K562 (cell line): Measurements from ENCODE around the gene PLD3.

Experiments
- CEBPZ ChIP-seq: fragments of 150-350 bp; IDR thresholded peaks from 2 replicates; pipeline ENCODE4 v1.6.1; 2014; ENCODE audit warnings: low read depth, mild to moderate bottlenecking, low read length, borderline replicate concordance
- CTCF ChIP-seq, 3 experiments: IDR thresholded peaks in 2 of 3; conservative IDR thresholded peaks in 1 of 3; 2 replicates each; pipeline ENCODE4 v1.5.1; 2011 to 2012; ENCODE audit warnings: low read length in 3 of 3, mild to moderate bottlenecking in 3 of 3, control low read depth in 2 of 3, improper control_type of control experiment in 1 of 3, inconsistent platforms in 1 of 3, low read depth in 1 of 3, mixed read lengths in 1 of 3, moderate library complexity in 1 of 3; ENCODE audit not compliant: insufficient read depth in 2 of 3
- ESRRB ChIP-seq: fragments of 250-450 bp; sonication (Bioruptor Pico); IDR thresholded peaks from 2 replicates; pipeline ENCODE4 v1.5.0; 2020; ENCODE audit warnings: mild to moderate bottlenecking, moderate library complexity, borderline replicate concordance
- FOS ChIP-seq: IDR thresholded peaks from 3 replicates; pipeline ENCODE4 v1.6.1; 2011; ENCODE audit not compliant: insufficient read length; ENCODE audit errors: extremely low read depth
- HMG20B ChIP-seq: fragments of 250-450 bp; sonication (Bioruptor Pico); IDR thresholded peaks from 2 replicates; pipeline ENCODE4 v1.5.0; 2021; ENCODE audit warnings: mild to moderate bottlenecking
- MAFK ChIP-seq: IDR thresholded peaks from 2 replicates; pipeline ENCODE4 v1.6.1; 2011; ENCODE audit warnings: low read length, improper control_type of control experiment
- MYC ChIP-seq, 2 experiments: fragments of 250-450 bp in 1 of 2; sonication (Bioruptor Pico) in 1 of 2; IDR thresholded peaks; 2 replicates each; pipeline versions ENCODE4 v1.5.1 to v1.6.1; 2012 to 2021; ENCODE audit warnings: low read depth in 2 of 2, borderline replicate concordance in 1 of 2, improper control_type of control experiment in 1 of 2, low read length in 1 of 2, mild to moderate bottlenecking in 1 of 2, moderate library complexity in 1 of 2
- NFYB ChIP-seq: IDR thresholded peaks from 2 replicates; pipeline ENCODE4 v1.6.1; 2011; ENCODE audit warnings: mild to moderate bottlenecking, moderate library complexity; ENCODE audit not compliant: insufficient read length; ENCODE audit errors: extremely low read depth
- POLR2A ChIP-seq: fragments of 450-650 bp; conservative IDR thresholded peaks from 2 replicates; pipeline ENCODE4 v1.6.1; 2016
- SP1 ChIP-seq: sonication (generic); formaldehyde crosslinking; IDR thresholded peaks from 2 replicates; pipeline ENCODE4 v1.8.1; 2022; ENCODE audit warnings: mild to moderate bottlenecking, missing genetic modification reagents
- STAT6 ChIP-seq: sonication (generic); formaldehyde crosslinking; IDR thresholded peaks from 2 replicates; pipeline ENCODE4 v1.8.1; 2023; ENCODE audit warnings: mild to moderate bottlenecking, missing genetic modification reagents
- ZNF140 ChIP-seq: fragments of 250-450 bp; sonication (Bioruptor Pico); IDR thresholded peaks from 2 replicates; pipeline ENCODE4 v1.8.0; 2021; ENCODE audit warnings: moderate library complexity, mild to moderate bottlenecking, inconsistent platforms
- TF ChIP-seq, protein P1 (sequence below): fragments of 150-350 bp; conservative IDR thresholded peaks from 2 replicates; pipeline ENCODE4 v1.6.1; 2014; ENCODE audit warnings: low read length
- TF ChIP-seq, protein P2 (sequence below): fragments of 250-450 bp; sonication (Bioruptor Pico); IDR thresholded peaks from 2 replicates; pipeline ENCODE4 v1.8.0; 2021; ENCODE audit warnings: moderate library complexity, mild to moderate bottlenecking, inconsistent platforms

GRCh38 chr19:40314656-40315055 is 33.8 kb upstream of the PLD3 start:
- TF ChIP-seq FOS (no peak), STAT6 (CRISPR knock-in tag) (no peak), CTCF (IDR thresholded peaks at IDR 0.05 in 2 of 3, conservative IDR thresholded peaks at IDR 0.05 in 1 of 3; ENCODE audit: insufficient read depth in 2 of 3, low read depth in 1 of 3, low read length in 3 of 3) (no peak), ZNF140 (no peak), HMG20B (no peak), ESRRB (CRISPR knock-in tag) (no peak), POLR2A (no peak), CEBPZ (no peak), MYC (IDR thresholded peaks at IDR 0.05; ENCODE audit: low read depth, low read length) (no peak), MYC (CRISPR knock-in tag; IDR thresholded peaks at IDR 0.05; ENCODE audit: borderline replicate concordance, low read depth) (no peak), MAFK (no peak), SP1 (CRISPR knock-in tag) (no peak), NFYB (no peak)
- TF ChIP-seq, protein P1, sequence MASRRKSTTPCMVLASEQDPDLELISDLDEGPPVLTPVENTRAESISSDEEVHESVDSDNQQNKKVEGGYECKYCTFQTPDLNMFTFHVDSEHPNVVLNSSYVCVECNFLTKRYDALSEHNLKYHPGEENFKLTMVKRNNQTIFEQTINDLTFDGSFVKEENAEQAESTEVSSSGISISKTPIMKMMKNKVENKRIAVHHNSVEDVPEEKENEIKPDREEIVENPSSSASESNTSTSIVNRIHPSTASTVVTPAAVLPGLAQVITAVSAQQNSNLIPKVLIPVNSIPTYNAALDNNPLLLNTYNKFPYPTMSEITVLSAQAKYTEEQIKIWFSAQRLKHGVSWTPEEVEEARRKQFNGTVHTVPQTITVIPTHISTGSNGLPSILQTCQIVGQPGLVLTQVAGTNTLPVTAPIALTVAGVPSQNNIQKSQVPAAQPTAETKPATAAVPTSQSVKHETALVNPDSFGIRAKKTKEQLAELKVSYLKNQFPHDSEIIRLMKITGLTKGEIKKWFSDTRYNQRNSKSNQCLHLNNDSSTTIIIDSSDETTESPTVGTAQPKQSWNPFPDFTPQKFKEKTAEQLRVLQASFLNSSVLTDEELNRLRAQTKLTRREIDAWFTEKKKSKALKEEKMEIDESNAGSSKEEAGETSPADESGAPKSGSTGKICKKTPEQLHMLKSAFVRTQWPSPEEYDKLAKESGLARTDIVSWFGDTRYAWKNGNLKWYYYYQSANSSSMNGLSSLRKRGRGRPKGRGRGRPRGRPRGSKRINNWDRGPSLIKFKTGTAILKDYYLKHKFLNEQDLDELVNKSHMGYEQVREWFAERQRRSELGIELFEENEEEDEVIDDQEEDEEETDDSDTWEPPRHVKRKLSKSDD: no peak
- TF ChIP-seq, protein P2, sequence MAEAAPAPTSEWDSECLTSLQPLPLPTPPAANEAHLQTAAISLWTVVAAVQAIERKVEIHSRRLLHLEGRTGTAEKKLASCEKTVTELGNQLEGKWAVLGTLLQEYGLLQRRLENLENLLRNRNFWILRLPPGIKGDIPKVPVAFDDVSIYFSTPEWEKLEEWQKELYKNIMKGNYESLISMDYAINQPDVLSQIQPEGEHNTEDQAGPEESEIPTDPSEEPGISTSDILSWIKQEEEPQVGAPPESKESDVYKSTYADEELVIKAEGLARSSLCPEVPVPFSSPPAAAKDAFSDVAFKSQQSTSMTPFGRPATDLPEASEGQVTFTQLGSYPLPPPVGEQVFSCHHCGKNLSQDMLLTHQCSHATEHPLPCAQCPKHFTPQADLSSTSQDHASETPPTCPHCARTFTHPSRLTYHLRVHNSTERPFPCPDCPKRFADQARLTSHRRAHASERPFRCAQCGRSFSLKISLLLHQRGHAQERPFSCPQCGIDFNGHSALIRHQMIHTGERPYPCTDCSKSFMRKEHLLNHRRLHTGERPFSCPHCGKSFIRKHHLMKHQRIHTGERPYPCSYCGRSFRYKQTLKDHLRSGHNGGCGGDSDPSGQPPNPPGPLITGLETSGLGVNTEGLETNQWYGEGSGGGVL (CRISPR knock-in tag): no peak
